SK-N-DZ (cell line): ENCODE measurements around the gene AUH.

ENCODE experiments used
- DNase-seq: peaks from one replicate; pipeline ENCODE4 v3.0.0-alpha.2; 2015; ENCODE audit warnings: low spot score

AUH gene

DNA sequence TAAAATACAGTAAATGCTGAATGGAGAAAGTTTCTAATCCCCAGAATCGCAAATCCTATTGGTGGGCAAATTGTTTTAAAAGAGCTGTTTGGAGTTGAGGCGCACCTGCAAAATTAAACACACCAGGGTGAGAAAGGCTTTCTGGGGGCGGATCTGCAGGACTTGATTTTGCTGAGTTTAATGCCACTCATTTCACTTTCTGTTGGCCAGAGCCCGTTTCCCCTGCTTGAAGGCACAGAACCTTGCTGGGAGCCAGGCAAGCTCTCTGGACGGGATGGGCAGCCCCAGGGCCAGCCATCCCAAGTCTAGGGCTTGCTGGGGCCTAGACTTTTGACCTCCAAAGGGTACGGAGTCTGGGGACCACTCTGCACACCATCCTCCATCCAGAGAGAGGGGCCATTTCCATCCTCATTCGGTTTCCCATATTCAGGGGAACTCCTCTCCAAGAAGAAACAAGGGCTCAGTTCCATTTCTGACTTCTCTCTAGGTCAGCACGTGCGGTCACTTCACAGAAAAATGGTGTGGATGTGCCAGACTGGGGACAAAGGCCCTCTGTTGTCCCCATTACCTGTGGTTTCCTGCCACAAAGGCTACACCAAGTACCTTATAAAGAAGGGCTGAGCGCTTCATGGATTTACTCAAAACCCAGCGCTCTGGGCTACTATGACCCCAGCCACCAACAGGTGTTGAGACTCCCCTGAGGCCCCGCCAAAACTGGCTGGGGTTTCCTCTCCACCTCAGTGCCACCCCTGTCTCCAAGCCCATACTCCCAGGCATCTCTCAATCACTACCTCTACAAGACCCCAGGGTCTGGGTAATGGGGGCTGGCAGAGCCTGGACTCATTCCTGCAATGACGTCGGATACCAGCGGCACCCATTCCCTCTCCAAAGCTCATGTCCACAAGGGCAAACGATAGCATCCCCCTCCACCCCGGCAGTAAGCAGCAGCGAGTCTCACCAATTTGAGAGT, 170.0 kb downstream of the AUH start:
- no peak for DNase-seq

- no peak for DNase-seq
Observed at GRCh38 chr9:91190062-91190461, 171.7 kb downstream of the AUH start.

GRCh38 chr9:91188719-91189590, 172.8 kb downstream of the AUH start:
- DNase-seq, result no peak

DNA sequence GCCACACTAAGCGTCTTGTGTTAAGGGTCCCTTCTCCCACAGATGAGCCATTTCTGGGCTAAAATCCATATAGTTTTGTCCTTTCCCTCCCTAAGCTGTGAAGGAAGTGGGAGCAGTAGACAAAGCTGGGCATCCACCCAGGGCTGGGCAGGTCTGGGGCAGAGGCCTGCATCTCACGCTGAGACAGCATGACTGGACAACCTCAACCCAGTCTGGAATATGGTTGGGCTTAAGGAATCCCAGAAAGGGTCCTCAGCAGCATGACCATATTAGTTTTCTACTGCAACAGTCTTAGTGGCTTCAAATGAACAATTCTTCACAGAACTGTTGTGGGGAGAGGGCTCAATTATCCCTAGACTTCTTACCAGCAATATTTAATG, 173.8 kb downstream of the AUH start:
- no peak for DNase-seq

- DNase-seq, result no peak
Observed at GRCh38 chr9:91187311-91187964, 174.3 kb downstream of the AUH start.

DNA sequence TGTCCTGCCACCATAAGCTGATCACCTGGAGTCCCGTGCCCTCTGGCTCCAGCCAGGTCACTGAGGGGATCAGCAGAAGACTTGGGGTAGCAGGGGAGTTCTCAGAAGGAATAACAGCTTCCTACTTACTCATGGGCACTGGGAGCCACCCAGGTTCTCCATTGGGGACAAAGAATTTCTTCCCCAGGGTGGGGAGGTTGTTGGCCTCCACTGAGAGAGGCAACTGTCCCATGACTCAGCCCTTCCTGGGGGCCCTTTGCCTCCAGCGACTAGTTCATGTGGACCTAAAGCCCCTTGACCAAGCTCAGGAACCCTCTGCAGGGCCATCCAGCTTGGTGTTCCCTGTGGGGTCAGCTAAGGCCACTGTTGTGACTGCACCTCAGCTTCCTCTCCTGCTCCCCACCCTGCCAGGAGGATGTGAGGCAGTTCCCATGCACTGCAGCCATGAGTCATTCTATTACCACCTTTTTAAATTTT, 175.0 kb downstream of the AUH start:
- no peak for DNase-seq

GRCh38 chr9:91185193-91185886, 176.4 kb downstream of the AUH start:
- no peak for DNase-seq

DNA sequence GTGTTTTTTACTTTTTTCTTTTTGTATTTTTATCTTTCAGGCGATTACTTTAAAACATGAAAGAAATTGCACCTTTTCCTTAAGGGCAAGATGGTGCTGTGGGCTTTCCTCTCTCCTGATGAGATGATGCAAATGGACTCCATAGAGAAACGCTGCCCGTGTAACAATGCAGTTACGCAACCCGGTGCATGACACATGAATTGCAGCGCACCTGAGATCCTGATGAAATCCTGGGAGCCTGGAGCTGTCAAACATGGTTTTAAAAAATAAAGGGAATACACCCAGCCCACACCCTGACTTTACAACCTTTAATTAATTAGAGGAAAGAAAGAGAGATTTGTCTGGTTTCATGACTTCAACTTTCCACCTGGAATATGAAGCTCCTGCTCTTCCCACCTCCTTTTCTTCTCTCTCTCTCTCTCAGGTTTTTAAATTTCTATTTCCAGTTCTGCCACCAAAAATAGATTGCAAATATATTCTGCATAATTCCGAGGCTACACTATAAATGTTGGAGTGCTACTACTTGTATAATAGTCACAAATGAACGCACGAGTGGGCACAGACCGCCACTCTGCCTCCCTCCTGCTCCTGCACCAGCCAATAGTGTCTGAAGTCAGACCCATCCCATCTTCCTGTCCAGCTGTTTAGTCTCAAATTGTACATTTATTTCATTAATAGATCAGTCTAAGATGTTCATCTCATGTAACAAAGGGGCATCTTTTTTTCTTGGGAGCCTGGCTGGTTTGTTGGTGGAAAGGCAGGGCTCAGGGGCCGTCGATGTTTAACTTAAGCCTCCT, 179.1 kb downstream of the AUH start:
- no peak for DNase-seq

DNA sequence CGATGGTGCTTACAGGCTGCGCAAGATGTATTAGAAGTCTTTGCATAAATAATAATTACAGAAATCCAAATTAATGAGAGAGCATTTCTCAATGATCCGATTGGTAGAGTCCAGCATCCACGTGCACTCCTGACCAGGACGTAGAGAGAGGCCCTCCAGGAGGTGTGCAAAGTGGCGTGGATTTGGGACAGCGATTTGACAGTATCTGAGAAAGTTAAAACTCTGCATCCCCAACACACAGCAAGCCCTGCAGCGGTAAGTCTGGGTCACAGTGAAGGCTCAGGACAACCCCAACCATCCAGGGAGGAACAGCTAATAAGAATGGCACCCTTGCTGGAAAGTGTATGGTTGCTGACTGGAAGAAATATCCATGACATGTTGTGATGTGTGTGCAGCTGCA, 180.2 kb downstream of the AUH start:
- no peak for DNase-seq

DNA sequence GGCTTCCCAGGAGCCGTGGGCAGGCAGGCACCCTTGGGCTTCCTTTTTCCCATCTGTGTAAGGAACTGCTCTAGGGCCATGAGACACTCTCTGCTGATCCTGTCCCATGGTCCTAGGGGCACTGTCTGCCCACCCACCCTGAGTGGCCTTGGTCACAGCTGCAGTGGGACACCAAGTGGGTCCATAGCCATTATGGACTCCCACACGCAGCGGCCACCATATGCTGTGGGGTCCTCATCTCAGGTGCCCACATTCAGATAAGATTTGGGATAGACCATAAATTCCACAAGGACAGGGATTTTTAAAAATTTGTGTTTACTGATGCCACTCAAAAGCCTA, 180.8 kb downstream of the AUH start:
- no peak for DNase-seq

- no peak for DNase-seq
Observed at GRCh38 chr9:91180240-91180929, 181.3 kb downstream of the AUH start.

GRCh38 chr9:91179237-91180138, 182.2 kb downstream of the AUH start:
- no peak for DNase-seq

- no peak for DNase-seq
Observed at GRCh38 chr9:91178281-91179236, 183.2 kb downstream of the AUH start.

DNA sequence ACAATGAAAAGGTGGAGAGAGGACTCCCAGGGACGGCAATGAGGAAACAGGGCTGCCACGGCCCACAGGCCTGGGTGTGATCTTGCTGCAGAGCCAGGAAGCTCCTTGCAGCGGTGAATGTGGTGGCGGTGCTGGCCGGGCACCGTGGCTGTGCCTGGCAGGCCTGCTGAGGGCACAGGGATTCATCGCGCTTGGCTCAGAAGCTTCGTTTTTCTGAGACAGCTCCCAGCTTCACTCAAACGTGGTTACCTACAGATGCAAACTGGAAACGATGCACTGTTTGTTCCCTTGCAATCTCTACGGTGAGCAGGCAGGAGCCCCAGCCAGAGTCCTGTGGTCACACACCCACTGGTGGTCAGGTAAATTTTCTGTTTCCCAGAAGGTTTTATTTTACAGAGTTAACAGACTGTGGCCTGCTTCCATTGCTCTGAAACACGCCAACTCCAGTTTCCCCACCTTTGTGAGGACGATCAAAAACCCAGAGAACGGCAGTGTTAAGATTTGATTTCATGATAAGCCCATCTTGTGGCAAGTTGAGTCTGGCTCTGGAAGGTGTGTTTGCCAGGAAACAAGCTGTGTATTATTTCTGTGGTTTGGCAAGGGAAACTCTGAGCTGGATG, 183.9 kb downstream of the AUH start:
- DNase-seq, result no peak

DNA sequence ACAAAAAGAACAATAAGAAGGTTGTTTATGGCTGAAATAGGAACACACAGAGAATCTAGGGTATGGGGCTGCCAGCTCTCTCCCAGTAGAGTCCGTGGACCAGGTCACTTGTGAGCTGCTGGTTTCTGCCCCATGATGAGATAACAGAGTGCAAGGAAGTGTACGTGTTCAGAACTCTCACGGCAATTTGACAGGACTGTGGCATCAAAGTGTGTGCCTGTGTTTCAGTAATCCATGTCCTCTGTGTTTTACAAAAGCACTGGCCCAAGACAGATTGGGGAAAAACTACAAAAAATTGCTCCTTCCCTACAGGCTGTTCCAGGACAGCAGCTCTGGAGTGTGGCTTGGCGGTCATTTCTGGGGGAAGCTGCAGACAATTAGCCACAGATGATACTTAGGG, 184.6 kb downstream of the AUH start:
- no peak for DNase-seq

DNA sequence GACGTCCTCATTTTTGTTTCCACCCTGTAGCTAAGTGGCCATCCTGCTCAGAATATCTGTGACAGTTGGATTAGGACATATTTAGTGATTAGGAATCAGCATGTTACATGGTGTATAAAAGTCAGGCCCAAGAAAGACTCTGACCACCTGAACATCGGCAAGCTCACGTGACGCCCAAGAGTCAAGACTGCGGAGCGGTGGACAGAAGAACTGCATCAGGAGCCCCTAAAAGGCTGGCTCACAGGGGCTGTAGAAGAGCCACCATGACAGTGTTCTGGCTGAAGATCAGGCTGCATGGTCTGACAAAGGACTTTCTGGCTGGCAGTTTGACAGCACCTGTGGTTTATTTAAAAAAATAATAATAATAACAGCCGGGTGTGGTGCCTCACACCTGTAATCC, 185.3 kb downstream of the AUH start:
- DNase-seq, result no peak

DNA sequence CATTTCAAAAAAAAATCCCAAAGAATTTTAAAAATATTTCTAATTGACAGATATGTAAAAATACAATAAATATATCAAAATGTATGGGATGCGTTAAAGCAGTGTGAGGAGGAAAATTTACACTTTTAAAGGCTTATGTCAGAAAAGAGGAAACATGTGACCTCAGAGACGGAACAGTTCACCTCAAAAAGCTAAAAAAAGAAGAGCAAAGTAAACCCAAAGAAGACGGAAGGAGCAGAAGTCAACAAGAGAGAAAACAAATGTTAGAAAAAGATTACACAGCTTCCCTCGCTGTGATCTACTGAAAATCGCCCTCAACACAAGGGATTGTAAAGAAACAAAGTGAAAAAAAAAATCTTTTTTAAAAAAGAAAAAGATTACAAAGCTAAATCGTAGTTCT, 186.9 kb downstream of the AUH start:
- DNase-seq, result no peak
